ENCODE results near the gene ARHGAP5.

Gene ARHGAP5

DNA sequence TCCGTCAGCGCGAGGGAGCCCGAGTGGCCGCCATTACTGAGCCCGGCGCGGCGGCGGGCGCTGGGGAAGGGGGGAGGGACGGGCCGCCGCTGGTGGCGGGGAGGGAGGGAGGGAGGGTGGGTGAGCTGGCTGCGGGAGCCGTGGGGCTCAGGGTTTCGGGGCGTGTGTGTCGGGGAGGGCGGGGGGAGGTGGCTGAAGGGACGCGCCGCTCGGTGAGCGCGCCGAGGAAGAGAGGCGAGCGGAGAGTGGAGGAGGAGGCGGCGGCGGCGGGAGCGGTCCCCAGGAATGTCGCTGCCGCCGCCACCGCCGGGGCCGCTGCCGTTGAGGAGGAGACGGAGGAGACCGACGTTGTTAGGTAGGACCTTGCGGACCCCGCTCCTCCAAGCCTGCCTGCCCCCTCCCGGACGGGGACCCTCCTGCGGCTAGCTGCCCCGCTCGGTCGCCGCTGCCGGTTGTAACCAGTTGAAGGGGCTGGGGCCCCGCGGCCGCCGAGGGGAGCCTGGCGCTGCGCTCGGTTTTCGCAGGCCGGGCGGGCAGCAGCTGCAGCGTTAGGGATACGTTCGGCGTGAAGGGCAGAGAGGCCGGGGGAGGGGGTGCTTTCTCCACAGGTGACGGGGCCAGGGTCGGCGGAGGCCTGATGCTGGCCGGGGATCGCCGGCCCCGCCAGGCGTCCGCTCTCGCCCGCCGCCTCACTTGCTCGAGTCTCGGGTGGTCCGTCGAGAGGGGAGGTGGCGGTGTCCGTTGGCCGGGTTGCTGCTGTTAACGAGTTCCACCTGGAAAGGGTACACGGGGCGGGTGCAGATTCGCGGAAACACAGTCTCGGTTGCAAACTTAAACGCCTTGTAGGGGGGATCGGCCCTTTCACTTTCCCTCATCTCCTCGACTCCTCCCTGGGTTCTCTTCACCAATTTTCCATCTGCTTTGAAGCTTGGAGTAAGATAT lies at the start of gene ARHGAP5:
Gene ARHGAP5, plus strand, starts transcription at position 224 of the 942 bp plus-strand sequence. CDS start 13,366 bp downstream, outside the sequence.
- no peak for FAIRE-seq

DNA sequence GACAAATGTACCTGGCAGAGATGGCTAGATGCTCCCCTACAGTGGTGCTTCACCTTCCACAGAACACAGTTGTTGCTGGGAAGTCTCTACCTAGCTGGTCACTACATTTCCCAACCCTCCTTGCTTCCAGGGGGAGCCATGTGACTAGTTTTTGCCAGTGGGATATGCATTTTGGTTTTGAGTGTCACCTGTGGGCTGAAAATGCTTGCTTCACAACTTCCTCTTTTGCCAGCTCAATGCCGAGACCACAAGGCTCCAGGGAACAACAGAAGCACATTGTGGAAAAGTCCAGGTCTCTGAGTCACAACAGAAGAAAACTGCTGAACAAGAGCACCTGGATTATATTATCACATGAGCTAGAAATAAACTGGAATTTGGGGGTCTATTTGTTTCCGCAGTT lies 48.5 kb upstream of the ARHGAP5 start:
- no peak for FAIRE-seq

DNA sequence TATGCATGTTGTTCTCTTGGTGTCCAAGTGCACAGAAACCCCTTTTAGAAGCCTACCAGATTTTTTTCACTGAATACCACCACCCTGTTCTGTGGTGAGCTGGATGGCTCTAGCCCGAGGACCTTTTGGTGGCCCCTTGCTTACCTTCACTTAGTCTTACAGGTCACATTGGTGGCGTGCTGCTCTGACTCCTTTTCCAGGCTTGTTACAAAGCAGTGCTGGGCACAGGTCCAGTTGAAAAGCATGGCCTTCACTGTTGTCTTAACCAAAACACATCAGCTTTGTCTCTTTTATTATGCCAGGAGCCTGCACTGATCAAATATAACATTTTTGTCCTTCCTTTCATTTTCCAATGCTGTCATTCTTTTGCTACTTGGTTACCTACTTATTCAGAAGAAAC lies 43.6 kb upstream of the ARHGAP5 start:
- no peak for FAIRE-seq

GRCh38 chr14:32038876-32039275 lies 38.2 kb upstream of the ARHGAP5 start:
- FAIRE-seq, result no peak

DNA sequence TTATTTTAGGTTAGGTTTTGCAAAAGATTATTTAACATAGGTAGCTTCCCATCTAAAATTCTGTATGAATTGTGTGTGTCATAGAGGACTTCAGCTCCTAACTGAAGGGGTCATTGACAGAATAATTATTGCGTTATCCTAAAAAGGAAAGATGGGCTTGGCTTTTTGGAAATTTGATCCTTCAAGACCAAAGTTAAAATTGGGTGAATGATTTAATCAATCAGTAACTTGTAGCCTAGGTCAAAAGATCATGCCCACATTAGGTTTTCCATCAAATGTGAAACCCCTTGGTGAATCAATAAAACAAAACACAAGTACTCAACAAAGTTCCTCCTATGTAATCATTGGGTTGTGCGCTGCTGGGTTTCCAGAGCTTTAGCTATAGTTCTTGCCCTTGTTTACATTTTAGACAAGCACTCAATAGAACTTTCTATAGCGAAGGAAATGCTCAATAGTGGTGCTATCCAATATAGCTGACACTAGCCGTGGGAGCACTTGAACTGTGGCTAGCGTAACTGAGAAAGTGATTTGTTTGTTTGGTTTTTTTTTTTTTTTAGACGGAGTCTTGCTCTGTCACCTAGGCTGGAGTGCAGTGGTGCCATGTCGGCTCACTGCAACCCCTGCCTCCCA lies 37.6 kb upstream of the ARHGAP5 start:
- no peak for FAIRE-seq

- peak; percentile 36 for FAIRE-seq
Measured at GRCh38 chr14:32043624-32044023, 33.5 kb upstream of the ARHGAP5 start.

GRCh38 chr14:32044454-32044853 lies 32.6 kb upstream of the ARHGAP5 start:
- peak; percentile 47 for FAIRE-seq

GRCh38 chr14:32047791-32048190 lies 29.3 kb upstream of the ARHGAP5 start:
- peak; percentile 92 for FAIRE-seq

DNA sequence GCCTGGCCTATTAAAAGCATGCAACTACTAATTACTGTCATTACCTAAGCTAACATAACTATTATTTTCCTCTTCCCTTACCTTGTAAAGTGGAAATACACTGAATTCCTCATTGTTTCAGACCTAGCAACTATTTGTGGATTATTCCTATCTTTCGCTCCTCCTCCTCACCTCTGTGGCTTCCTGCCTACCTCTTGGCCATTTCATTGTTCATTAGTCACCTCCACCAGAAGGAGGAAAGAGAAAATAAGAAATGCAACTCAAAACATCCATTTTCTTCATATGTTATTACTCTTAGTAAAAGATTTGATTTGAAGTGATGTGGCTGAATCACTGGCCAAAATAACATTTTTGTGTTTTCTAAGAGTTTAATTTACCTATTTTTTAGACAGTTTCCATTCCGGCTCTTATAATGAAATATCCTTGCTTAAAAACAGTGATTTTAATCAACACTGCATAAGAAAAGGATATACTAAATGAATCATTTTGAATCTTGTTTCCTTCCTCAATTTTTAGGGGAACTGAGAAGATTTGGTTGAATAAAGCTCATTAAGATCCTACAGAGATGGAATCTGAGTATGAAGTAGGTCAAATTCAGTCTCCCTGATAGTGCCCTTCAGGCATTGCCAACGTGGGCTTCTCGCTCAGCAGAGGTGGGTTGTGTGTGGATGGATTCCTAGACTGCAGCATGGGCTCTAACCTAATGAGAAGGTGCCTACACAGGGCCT lies 27.6 kb upstream of the ARHGAP5 start:
- FAIRE-seq, result no peak

- FAIRE-seq, result no peak
Measured at GRCh38 chr14:32050878-32051277, 26.2 kb upstream of the ARHGAP5 start.

DNA sequence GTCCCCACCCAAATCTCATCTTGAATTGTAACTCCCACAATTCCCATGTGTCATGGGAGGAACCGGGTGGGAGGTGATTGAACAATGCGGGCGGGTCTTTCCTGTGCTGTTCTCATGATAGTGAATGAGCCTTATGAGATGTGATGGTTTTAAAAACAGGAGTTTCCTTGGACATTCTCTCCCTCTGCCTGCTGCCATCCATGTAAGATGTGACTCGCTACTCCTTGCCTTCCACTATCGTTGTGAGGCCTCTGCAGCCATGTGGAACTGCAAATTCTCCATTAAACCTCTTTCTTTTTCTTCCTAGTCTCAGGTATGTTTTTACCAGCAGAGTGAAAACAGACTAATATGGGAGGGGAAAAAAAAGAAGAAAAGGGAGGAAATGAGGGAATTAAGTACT lies 22.6 kb upstream of the ARHGAP5 start:
- FAIRE-seq, result no peak

- no peak for FAIRE-seq
Measured at GRCh38 chr14:32055175-32055574, 21.9 kb upstream of the ARHGAP5 start.

- no peak for FAIRE-seq
Measured at GRCh38 chr14:32059702-32060101, 17.4 kb upstream of the ARHGAP5 start.

DNA sequence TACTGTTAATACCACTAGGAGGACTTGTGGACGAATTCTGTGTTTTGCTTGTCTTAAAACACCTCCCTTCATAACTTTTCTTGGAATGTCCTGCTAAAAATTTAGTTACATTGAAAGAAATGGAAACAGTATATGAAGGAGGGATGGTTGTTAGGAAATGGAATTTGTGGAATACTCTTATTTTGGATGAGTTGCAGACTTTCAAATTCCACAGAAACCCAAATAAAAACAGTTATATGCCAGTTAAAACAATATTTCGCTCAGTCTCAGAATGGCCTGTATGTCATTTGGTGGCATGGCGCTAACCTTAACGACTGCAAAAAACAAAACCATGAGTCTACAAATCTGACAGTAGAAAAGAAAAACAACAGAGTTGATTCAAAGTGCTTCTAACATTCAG lies 12.2 kb upstream of the ARHGAP5 start:
- FAIRE-seq, result no peak

DNA sequence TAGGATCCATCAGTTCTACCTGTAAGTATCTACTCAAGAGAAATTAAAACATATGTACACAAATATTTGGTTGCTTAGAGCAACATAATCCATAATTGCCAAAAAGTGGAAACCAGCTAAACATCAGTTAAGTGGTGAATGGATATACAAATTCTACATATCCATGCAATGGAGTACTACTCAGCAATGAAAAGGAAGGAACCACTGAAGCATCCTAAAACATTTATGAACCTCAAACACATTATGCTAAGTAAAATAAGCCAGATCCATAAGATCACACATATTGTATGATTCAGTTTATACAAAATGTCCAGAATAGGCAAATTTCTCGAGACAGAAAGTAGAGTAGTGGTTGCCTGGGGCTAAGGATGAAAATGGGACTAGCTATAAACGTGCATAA lies 8.4 kb upstream of the ARHGAP5 start:
- FAIRE-seq, result no peak

DNA sequence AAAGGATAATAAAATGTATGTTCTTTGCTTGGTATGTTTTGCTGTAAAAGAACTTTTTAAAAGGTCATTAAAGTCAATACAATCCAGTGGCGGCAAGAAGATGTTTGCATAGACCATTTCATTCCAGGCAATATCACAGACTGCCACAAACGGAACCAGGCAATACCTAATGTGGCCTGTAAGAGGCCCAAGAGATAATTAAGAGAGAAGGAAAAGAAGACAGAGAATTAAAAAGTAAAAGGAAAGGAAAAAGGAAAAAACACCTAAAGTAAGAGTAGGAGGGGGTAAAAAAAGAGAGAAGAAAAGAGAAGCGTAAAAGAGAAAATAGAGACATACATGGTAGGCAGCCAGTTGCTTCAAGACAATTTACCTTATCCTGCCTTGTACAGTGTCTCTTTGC lies 6.8 kb upstream of the ARHGAP5 start:
- FAIRE-seq, result no peak

DNA sequence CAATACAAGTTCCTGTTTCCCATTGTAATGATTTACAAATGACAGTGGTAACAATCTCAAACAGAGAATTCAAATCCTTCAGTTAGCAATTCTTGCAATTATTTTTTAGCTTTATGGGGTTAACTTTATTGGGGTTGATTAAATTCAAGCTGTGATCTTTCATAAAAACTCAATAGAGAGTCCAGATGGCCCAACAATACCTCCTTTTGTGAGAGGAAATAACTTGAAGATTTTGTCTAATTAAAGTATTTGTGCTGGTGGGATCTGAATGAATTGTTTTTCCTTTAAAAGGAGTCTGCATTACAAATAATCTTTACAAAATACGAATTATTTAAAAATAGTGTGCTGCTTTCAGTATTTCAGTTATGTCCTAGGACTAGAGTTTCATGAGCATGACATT lies 4.4 kb upstream of the ARHGAP5 start:
- no peak for FAIRE-seq

- peak; percentile 94 for FAIRE-seq
Measured at GRCh38 chr14:32073537-32074189, 3.4 kb upstream of the ARHGAP5 start.

- peak; percentile 76 for FAIRE-seq
Measured at GRCh38 chr14:32074887-32075572, 2.1 kb upstream of the ARHGAP5 start.

DNA sequence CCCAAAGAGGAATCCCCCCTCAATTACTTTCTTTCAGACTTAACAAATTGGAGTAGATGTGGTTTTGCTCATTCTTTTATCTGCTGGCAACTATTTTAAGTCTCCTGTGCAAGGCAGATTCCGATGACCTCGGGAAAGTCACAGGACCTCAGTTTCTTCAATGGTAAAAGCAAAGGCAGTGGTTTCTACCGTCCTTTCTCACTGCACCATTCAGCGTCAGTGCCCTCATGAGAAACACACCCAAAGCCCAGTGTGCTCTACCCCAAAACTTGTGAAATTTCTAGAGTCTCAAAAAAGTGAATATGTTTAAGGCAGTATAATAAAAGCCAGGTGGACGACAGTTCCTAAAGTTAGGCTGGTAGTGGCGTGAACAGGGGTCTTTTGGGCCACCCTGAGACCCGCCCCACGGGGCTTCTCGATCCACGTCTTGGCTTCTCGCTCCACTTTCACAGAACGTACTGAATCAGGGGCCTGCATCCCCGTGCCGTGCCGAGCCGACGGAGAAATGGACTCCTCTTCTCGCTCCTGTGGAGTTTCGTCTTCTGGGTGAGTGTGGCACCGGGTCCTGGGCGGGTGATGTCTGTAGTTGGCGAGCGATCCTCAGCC lies 1.3 kb upstream of the ARHGAP5 start:
- peak; percentile 55 for FAIRE-seq

DNA sequence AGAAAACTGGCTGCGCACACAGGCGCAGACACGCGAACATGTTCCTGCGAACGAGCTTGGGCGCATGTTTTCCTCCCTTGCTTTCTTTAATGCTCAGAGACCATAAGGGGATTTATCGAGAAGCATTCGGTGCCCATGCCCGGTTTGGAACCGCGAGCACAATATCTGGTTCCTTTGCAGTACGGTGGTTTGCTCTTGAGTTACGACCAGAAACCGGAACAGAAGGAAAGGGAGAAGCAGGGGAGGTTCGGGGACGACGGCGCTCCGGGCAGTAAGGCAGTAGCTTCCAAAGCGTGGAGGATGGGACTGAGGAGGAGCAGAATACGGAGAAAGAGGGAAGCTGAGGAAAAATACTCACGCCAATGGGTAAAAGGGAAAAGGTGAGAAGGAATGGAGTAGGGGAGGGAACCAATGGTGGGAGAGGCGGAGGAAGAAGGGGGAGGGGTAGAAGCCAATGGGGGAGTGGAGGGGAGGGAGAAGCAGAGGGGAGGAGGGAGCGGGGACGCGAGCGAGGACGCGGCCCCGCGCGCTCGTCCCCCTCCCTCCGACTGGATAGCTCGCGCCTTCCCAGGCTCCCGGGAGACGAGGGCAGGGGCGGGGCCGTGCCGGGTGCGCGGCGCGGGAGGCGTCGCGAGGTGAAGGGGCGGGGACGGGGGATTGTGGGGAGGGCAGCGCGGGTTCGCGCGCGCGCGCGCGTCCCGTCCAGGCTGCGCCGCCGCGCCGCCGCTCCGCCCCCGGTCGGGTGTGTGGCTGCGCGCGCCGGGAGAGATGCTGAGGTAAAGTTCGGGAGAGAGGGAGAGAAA lies 625 bp upstream of the ARHGAP5 start:
- no peak for FAIRE-seq
